Suprapubic skin (tissue), 4 donors: ENCODE results near the gene AGPAT2. TPM values are rescaled to one million over a fixed set of nuclear protein-coding genes. Genes with fewer than 3 reads are reported as not detected.

Source experiments
- DNase-seq, 2 donors: peaks; one replicate each; pipeline ENCODE4 v3.0.0-alpha.2; 2019; ENCODE audit warnings: low spot score in 2 of 2
- H3K27ac ChIP-seq: fragments of 200-600 bp; sonication (generic); one replicate; pipeline ENCODE4 v1.5.1; 2019
- H3K27me3 ChIP-seq: fragments of 200-600 bp; sonication (generic); one replicate; pipeline ENCODE4 v1.5.1; 2019
- H3K36me3 ChIP-seq: fragments of 200-600 bp; sonication (generic); one replicate; pipeline ENCODE4 v1.5.1; 2019
- H3K4me1 ChIP-seq: fragments of 200-600 bp; sonication (generic); one replicate; pipeline ENCODE4 v1.5.1; 2019
- H3K4me3 ChIP-seq: fragments of 200-600 bp; sonication (generic); one replicate; pipeline ENCODE4 v1.5.1; 2019; ENCODE audit warnings: mild to moderate bottlenecking
- H3K9me3 ChIP-seq: fragments of 200-600 bp; sonication (generic); one replicate; pipeline ENCODE4 v1.5.1; 2019
- EP300 ChIP-seq: sonication (generic); formaldehyde crosslinking; IDR thresholded peaks from one replicate; pipeline ENCODE4 v1.6.1; 2017; ENCODE audit warnings: antibody characterized with exemption
- POLR2A ChIP-seq, 2 donors: fragments of 450-650 bp; IDR thresholded peaks; one replicate each; pipeline ENCODE4 v1.6.1; 2017; ENCODE audit warnings: antibody characterized with exemption in 2 of 2, mild to moderate bottlenecking in 2 of 2, moderate library complexity in 2 of 2
- POLR2AphosphoS5 ChIP-seq, 3 donors: sonication (generic); formaldehyde crosslinking; IDR thresholded peaks; one replicate each; pipeline ENCODE4 v1.6.1; 2017; ENCODE audit warnings: antibody characterized with exemption in 3 of 3
- WGBS: methylation state at CpG from one replicate; pipeline ENCODE4 v1.1.5; 2018; 5-methylcytosine and 5-hydroxymethylcytosine counted together
- total RNA-seq, 4 donors: library from RNA; depleted of rRNA; stranded (reverse); fragments of >200 nt; gene quantifications; one replicate each; pipeline ENCODE4 v1.1.0, GENCODE V29; 2016
- TF ChIP-seq, protein P1 (sequence below), 2 donors: fragments of 200-600 bp in 1 of 2; fragments of 450-650 bp in 1 of 2; sonication (generic) in 1 of 2; IDR thresholded peaks; one replicate each; pipeline ENCODE4 v1.5.1; 2016 to 2019; ENCODE audit warnings: antibody characterized with exemption in 2 of 2, mild to moderate bottlenecking in 1 of 2, moderate library complexity in 1 of 2

Gene AGPAT2
- total RNA-seq, 4 donors from 2014 or later: 43.5 to 73.2 (median 63.5) TPM

DNA sequence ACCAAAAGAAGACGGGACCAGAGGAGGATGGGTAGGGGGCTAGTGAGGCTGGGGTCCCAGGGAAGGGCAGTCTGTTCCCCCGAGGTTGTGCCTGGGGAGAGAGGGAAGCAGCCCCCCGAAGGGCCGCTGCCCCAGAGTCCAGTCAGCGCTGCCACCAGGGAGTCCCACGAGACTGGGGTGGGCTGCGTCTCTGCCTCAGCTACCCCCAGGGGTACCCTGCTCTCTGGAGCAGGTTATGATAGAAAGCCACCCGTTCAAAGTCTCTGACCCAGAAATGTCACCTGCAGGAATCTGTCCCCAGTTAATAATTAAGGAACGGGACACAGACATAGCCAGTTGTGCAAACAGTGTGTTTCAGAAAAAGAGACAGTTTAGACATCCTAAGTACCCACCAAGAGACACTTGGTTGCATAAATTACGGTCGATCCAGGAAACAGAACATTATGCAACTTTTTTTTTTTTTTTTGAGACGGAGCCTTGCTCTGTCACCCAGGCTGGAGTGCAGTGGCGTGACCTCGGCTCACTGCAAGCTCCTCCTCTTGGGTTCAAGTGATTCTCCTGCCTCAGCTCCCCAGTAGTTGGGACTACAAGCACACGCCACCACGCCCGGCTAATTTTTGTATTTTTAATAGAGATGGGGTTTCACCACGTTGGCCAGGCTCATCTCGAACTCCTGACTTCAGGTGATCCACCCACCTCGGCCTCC is 10.7 kb upstream of the AGPAT2 start:
- no peak for DNase-seq
- Histone ChIP-seq H3K36me3 (no peaks in the 10 kb centered on the region), H3K27me3 (peaks cover 27% of the 10 kb centered on the region), H3K4me1 (peaks cover 31% of the 10 kb centered on the region), H3K4me3 (no peak overlapping the region), H3K27ac (no peak overlapping the region), H3K9me3 (no peaks in the 10 kb centered on the region)
- no peak for TF ChIP-seq POLR2AphosphoS5 (IDR thresholded peaks at IDR 0.05)
- TF ChIP-seq, protein P1, sequence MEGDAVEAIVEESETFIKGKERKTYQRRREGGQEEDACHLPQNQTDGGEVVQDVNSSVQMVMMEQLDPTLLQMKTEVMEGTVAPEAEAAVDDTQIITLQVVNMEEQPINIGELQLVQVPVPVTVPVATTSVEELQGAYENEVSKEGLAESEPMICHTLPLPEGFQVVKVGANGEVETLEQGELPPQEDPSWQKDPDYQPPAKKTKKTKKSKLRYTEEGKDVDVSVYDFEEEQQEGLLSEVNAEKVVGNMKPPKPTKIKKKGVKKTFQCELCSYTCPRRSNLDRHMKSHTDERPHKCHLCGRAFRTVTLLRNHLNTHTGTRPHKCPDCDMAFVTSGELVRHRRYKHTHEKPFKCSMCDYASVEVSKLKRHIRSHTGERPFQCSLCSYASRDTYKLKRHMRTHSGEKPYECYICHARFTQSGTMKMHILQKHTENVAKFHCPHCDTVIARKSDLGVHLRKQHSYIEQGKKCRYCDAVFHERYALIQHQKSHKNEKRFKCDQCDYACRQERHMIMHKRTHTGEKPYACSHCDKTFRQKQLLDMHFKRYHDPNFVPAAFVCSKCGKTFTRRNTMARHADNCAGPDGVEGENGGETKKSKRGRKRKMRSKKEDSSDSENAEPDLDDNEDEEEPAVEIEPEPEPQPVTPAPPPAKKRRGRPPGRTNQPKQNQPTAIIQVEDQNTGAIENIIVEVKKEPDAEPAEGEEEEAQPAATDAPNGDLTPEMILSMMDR (IDR thresholded peaks at IDR 0.05): no peak
- WGBS: 64% methylated on average over 15 of the region's 20 CpGs

GRCh38 chr9:136697146-136697820 is 10.0 kb upstream of the AGPAT2 start:
- no peak for DNase-seq
- Histone ChIP-seq H3K9me3 (no peaks in the 10 kb centered on the region), H3K4me3 (no peak overlapping the region), H3K4me1 (peaks cover 31% of the 10 kb centered on the region), H3K27me3 (peaks cover 27% of the 10 kb centered on the region), H3K36me3 (no peaks in the 10 kb centered on the region), H3K27ac (no peak overlapping the region)
- no peak for TF ChIP-seq POLR2A (IDR thresholded peaks at IDR 0.05)
- TF ChIP-seq EP300: no peak
- TF ChIP-seq POLR2AphosphoS5 (IDR thresholded peaks at IDR 0.05): no peak
- TF ChIP-seq, protein P1 (IDR thresholded peaks at IDR 0.05): no peak
- WGBS: 60% methylated on average over 3 of the region's 23 CpGs

GRCh38 chr9:136696502-136696901 is 9.2 kb upstream of the AGPAT2 start:
- peaks cover 31% of the 10 kb centered on the region for H3K4me1 ChIP-seq
- no peak overlapping the region for H3K4me3 ChIP-seq
- peaks cover 24% of the 10 kb centered on the region for H3K27me3 ChIP-seq
- H3K27ac ChIP-seq: no peak overlapping the region
- no peaks in the 10 kb centered on the region for H3K9me3 ChIP-seq
- DNase-seq: no peak
- no peaks in the 10 kb centered on the region for H3K36me3 ChIP-seq
- TF ChIP-seq POLR2A (IDR thresholded peaks at IDR 0.05) (no peak), EP300 (no peak), POLR2AphosphoS5 (IDR thresholded peaks at IDR 0.05) (no peak)
- TF ChIP-seq, protein P1 (IDR thresholded peaks at IDR 0.05): no peak
- 89% methylated on average over 7 of the region's 9 CpGs for WGBS

DNA sequence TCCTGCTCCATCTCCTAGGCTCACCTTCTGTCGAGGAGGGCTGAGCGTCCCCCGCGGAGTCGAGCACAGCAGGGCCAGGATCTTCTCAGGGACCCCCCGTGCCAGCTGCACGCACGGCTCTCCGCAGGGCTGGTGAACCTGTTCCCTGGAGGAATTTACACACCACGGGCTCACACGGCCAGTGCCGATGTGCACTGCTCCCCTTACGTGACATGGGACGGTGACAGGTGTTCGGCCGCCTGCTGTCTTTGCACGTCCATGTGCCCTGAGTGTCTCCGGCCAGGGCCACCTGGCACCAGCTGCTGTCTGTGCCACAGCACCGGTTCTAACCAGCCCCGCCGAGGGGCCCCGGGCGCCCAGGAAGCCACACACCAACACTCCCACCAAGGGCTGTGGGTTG is 8.7 kb upstream of the AGPAT2 start:
- Histone ChIP-seq H3K4me1 (peaks cover 31% of the 10 kb centered on the region), H3K9me3 (no peaks in the 10 kb centered on the region), H3K27me3 (peaks cover 19% of the 10 kb centered on the region), H3K4me3 (no peak overlapping the region), H3K27ac (no peak overlapping the region), H3K36me3 (no peaks in the 10 kb centered on the region)
- TF ChIP-seq POLR2AphosphoS5 (IDR thresholded peaks at IDR 0.05) (no peak), EP300 (no peak)
- 82% methylated on average over 18 of the region's 23 CpGs for WGBS
- no peak for DNase-seq

- peaks cover 16% of the 10 kb centered on the region for H3K27me3 ChIP-seq
- no peak for TF ChIP-seq POLR2AphosphoS5 (IDR thresholded peaks at IDR 0.05)
- TF ChIP-seq EP300: no peak
- no peak for TF ChIP-seq POLR2A (IDR thresholded peaks at IDR 0.05)
- H3K4me3 ChIP-seq: no peak overlapping the region
- peaks cover 31% of the 10 kb centered on the region for H3K4me1 ChIP-seq
- DNase-seq: no peak
- H3K9me3 ChIP-seq: no peaks in the 10 kb centered on the region
- H3K36me3 ChIP-seq: no peaks in the 10 kb centered on the region
- H3K27ac ChIP-seq: peak overlapping the region; percentile 4
- 72% methylated on average over 10 of the region's 10 CpGs for WGBS
Measured at GRCh38 chr9:136695435-136695895, 8.2 kb upstream of the AGPAT2 start.

- TF ChIP-seq, protein P1 (IDR thresholded peaks at IDR 0.05): no peak
- TF ChIP-seq EP300: no peak
- TF ChIP-seq POLR2AphosphoS5 (IDR thresholded peaks at IDR 0.05): no peak
- no peak for TF ChIP-seq POLR2A (IDR thresholded peaks at IDR 0.05)
- Histone ChIP-seq H3K9me3 (no peaks in the 10 kb centered on the region), H3K4me3 (no peak overlapping the region), H3K36me3 (no peaks in the 10 kb centered on the region), H3K27ac (no peak overlapping the region), H3K27me3 (peaks cover 15% of the 10 kb centered on the region), H3K4me1 (peaks cover 31% of the 10 kb centered on the region)
- WGBS: 80% methylated on average over 11 of the region's 11 CpGs
- DNase-seq: no peak
Measured at GRCh38 chr9:136694872-136695247, 7.6 kb upstream of the AGPAT2 start.
